Measurements from ENCODE around the gene DGCR2. TPM values are rescaled to one million over a fixed set of nuclear protein-coding genes. Genes with fewer than 3 reads are reported as not detected.

The DGCR2 gene
- total and polyA plus RNA-seq, 4 donors = 19.7 to 43.5 (median 32.2) TPM

GRCh38 chr22:19148417-19149046, 26.3 kb upstream of the DGCR2 start:
- no peaks in the 10 kb centered on the region for H3K4me1 ChIP-seq (ENCODE audit: control insufficient read depth in 1 of 2, insufficient read depth in 2 of 2, low read length in 2 of 2)
- WGBS, 2 donors = 31% methylated on average over 31 to 33 of the region's 33 CpGs
- no peaks in the 10 kb centered on the region for H3K36me3 ChIP-seq (ENCODE audit: control insufficient read depth in 1 of 2, insufficient read depth in 2 of 2, low read length in 1 of 2)
- no peaks in the 10 kb centered on the region for H3K9me3 ChIP-seq (ENCODE audit: control insufficient read depth, low read length)
- H3K27ac ChIP-seq (ENCODE audit: low read depth in 1 of 2, low read length in 2 of 2) = no peak overlapping the region
- ATAC-seq (ENCODE audit: low FRiP score) (no peak), DNase-seq (no peak)
- peak overlapping the region in 1 of 2 donors; percentile 9 for H3K4me3 ChIP-seq (ENCODE audit: low read length in 2 of 2)
- no peaks in the 10 kb centered on the region for H3K27me3 ChIP-seq (ENCODE audit: control insufficient read depth in 1 of 2, insufficient read depth in 2 of 2, low read length in 1 of 2)
- intact Hi-C loops (cut with DNase I) = loop anchor here (5.0 to 10.0 kb wide), 2 partner anchors 286 to 479 kb away; partner anchors contain the start of genes HIRA (in 1 of the 2) and MRPL40 (in 1 of the 2)

GRCh38 chr22:19147195-19147780, 25.1 kb upstream of the DGCR2 start:
- intact Hi-C loops (cut with DNase I) = loop anchor here (5.0 to 10.0 kb wide), 2 partner anchors 288 to 480 kb away; partner anchors contain the start of genes HIRA (in 1 of the 2) and MRPL40 (in 1 of the 2)
- Histone ChIP-seq H3K9me3 (ENCODE audit: control insufficient read depth, low read length) (no peaks in the 10 kb centered on the region), H3K36me3 (ENCODE audit: control insufficient read depth in 1 of 2, insufficient read depth in 2 of 2, low read length in 1 of 2) (no peaks in the 10 kb centered on the region), H3K4me1 (ENCODE audit: control insufficient read depth in 1 of 2, insufficient read depth in 2 of 2, low read length in 2 of 2) (no peaks in the 10 kb centered on the region), H3K27me3 (ENCODE audit: control insufficient read depth in 1 of 2, insufficient read depth in 2 of 2, low read length in 1 of 2) (no peaks in the 10 kb centered on the region), H3K27ac (ENCODE audit: low read depth in 1 of 2, low read length in 2 of 2) (no peak overlapping the region), H3K4me3 (ENCODE audit: low read length in 2 of 2) (no peak overlapping the region)
- DNase-seq = peak in 1 of 2 donors; percentile 41
- ATAC-seq (ENCODE audit: low FRiP score) = no peak
- 35 to 36% methylated on average over 9 of the region's 9 CpGs for WGBS, 2 donors

- H3K36me3 ChIP-seq (ENCODE audit: control insufficient read depth in 1 of 2, insufficient read depth in 2 of 2, low read length in 1 of 2) = peaks cover 0 to 1% of the 10 kb centered on the region in 2 donors
- H3K4me3 ChIP-seq (ENCODE audit: low read length in 2 of 2) = no peak overlapping the region
- H3K27me3 ChIP-seq (ENCODE audit: control insufficient read depth in 1 of 2, insufficient read depth in 2 of 2, low read length in 1 of 2) = no peaks in the 10 kb centered on the region
- no peak overlapping the region for H3K27ac ChIP-seq (ENCODE audit: low read depth in 1 of 2, low read length in 2 of 2)
- DNase-seq = no peak
- no peaks in the 10 kb centered on the region for H3K9me3 ChIP-seq (ENCODE audit: control insufficient read depth, low read length)
- ATAC-seq (ENCODE audit: low FRiP score) = no peak
- no peaks in the 10 kb centered on the region for H3K4me1 ChIP-seq (ENCODE audit: control insufficient read depth in 1 of 2, insufficient read depth in 2 of 2, low read length in 2 of 2)
- 84 to 86% methylated on average over 11 of the region's 11 CpGs for WGBS, 2 donors
- intact Hi-C loops (cut with DNase I) = loop anchor here (5.0 to 10.0 kb wide), 2 partner anchors 288 to 481 kb away; partner anchors contain the start of genes HIRA (in 1 of the 2) and MRPL40 (in 1 of the 2)
Observed at GRCh38 chr22:19146215-19146968, 24.2 kb upstream of the DGCR2 start.

- peak overlapping the region; percentile 44 to 69 for H3K4me3 ChIP-seq (ENCODE audit: low read length in 2 of 2)
- peaks cover 0 to 7% of the 10 kb centered on the region in 2 donors for H3K36me3 ChIP-seq (ENCODE audit: control insufficient read depth in 1 of 2, insufficient read depth in 2 of 2, low read length in 1 of 2)
- 2% methylated on average over 17 of the region's 17 CpGs for WGBS, 2 donors
- DNase-seq (no peak), ATAC-seq (ENCODE audit: low FRiP score) (no peak)
- H3K9me3 ChIP-seq (ENCODE audit: control insufficient read depth, low read length) = no peaks in the 10 kb centered on the region
- H3K27me3 ChIP-seq (ENCODE audit: control insufficient read depth in 1 of 2, insufficient read depth in 2 of 2, low read length in 1 of 2) = no peaks in the 10 kb centered on the region
- intact Hi-C loops (cut with DNase I) = loop anchor here in 1 of 2 donors (2.0 to 10.0 kb wide), 2 partner anchors 35 to 291 kb away; partner anchors contain the start of genes HIRA, MRPL40 and SLC25A1
- no peaks in the 10 kb centered on the region for H3K4me1 ChIP-seq (ENCODE audit: control insufficient read depth in 1 of 2, insufficient read depth in 2 of 2, low read length in 2 of 2)
- peak overlapping the region in 1 of 2 donors; percentile 58 for H3K27ac ChIP-seq (ENCODE audit: low read depth in 1 of 2, low read length in 2 of 2)
Observed at GRCh38 chr22:19143967-19144400, 21.8 kb upstream of the DGCR2 start.

- no peaks in the 10 kb centered on the region for H3K4me1 ChIP-seq (ENCODE audit: control insufficient read depth in 1 of 2, insufficient read depth in 2 of 2, low read length in 2 of 2)
- no peaks in the 10 kb centered on the region for H3K9me3 ChIP-seq (ENCODE audit: control insufficient read depth, low read length)
- no peaks in the 10 kb centered on the region for H3K27me3 ChIP-seq (ENCODE audit: control insufficient read depth in 1 of 2, insufficient read depth in 2 of 2, low read length in 1 of 2)
- no peak overlapping the region for H3K4me3 ChIP-seq (ENCODE audit: low read length in 2 of 2)
- no peak overlapping the region for H3K27ac ChIP-seq (ENCODE audit: low read depth in 1 of 2, low read length in 2 of 2)
- intact Hi-C loops (cut with DNase I) = loop anchor here in 1 of 2 donors (10.0 kb wide), 1 partner anchor 292 kb away; the partner anchor contains the start of genes HIRA and MRPL40
- WGBS, 2 donors = 76 to 78% methylated on average over 5 of the region's 5 CpGs
- ATAC-seq (ENCODE audit: low FRiP score) (no peak), DNase-seq (no peak)
- H3K36me3 ChIP-seq (ENCODE audit: control insufficient read depth in 1 of 2, insufficient read depth in 2 of 2, low read length in 1 of 2) = peaks cover 0 to 7% of the 10 kb centered on the region in 2 donors
Observed at GRCh38 chr22:19143212-19143611, 21.0 kb upstream of the DGCR2 start.

- intact Hi-C loops (cut with DNase I) = loop anchor here in 1 of 2 donors (10.0 kb wide), 1 partner anchor 292 kb away; the partner anchor contains the start of genes HIRA and MRPL40
- Histone ChIP-seq H3K36me3 (ENCODE audit: control insufficient read depth in 1 of 2, insufficient read depth in 2 of 2, low read length in 1 of 2) (peaks cover 0 to 7% of the 10 kb centered on the region in 2 donors), H3K27ac (ENCODE audit: low read depth in 1 of 2, low read length in 2 of 2) (no peak overlapping the region), H3K27me3 (ENCODE audit: control insufficient read depth in 1 of 2, insufficient read depth in 2 of 2, low read length in 1 of 2) (no peaks in the 10 kb centered on the region), H3K4me1 (ENCODE audit: control insufficient read depth in 1 of 2, insufficient read depth in 2 of 2, low read length in 2 of 2) (no peaks in the 10 kb centered on the region), H3K9me3 (ENCODE audit: control insufficient read depth, low read length) (no peaks in the 10 kb centered on the region), H3K4me3 (ENCODE audit: low read length in 2 of 2) (no peak overlapping the region)
- ATAC-seq (ENCODE audit: low FRiP score) (no peak), DNase-seq (no peak)
- 96 to 98% methylated on average over 9 of the region's 9 CpGs for WGBS, 2 donors
Observed at GRCh38 chr22:19142394-19142793, 20.2 kb upstream of the DGCR2 start.

- Histone ChIP-seq H3K27me3 (ENCODE audit: control insufficient read depth in 1 of 2, insufficient read depth in 2 of 2, low read length in 1 of 2) (no peaks in the 10 kb centered on the region), H3K27ac (ENCODE audit: low read depth in 1 of 2, low read length in 2 of 2) (no peak overlapping the region), H3K36me3 (ENCODE audit: control insufficient read depth in 1 of 2, insufficient read depth in 2 of 2, low read length in 1 of 2) (peaks cover 0 to 7% of the 10 kb centered on the region in 2 donors), H3K4me3 (ENCODE audit: low read length in 2 of 2) (no peak overlapping the region), H3K4me1 (ENCODE audit: control insufficient read depth in 1 of 2, insufficient read depth in 2 of 2, low read length in 2 of 2) (no peaks in the 10 kb centered on the region), H3K9me3 (ENCODE audit: control insufficient read depth, low read length) (no peaks in the 10 kb centered on the region)
- intact Hi-C loops (cut with DNase I) = loop anchor here in 1 of 2 donors (10.0 kb wide), 1 partner anchor 295 kb away; the partner anchor contains the start of genes HIRA and MRPL40
- no peak for ATAC-seq (ENCODE audit: low FRiP score)
- 87 to 88% methylated on average over 5 of the region's 5 CpGs for WGBS, 2 donors
- DNase-seq = no peak
Observed at GRCh38 chr22:19139974-19140373, 17.8 kb upstream of the DGCR2 start.

- Histone ChIP-seq H3K9me3 (ENCODE audit: control insufficient read depth, low read length) (no peaks in the 10 kb centered on the region), H3K27ac (ENCODE audit: low read depth in 1 of 2, low read length in 2 of 2) (no peak overlapping the region), H3K36me3 (ENCODE audit: control insufficient read depth in 1 of 2, insufficient read depth in 2 of 2, low read length in 1 of 2) (peaks cover 0 to 7% of the 10 kb centered on the region in 2 donors), H3K4me1 (ENCODE audit: control insufficient read depth in 1 of 2, insufficient read depth in 2 of 2, low read length in 2 of 2) (no peaks in the 10 kb centered on the region), H3K27me3 (ENCODE audit: control insufficient read depth in 1 of 2, insufficient read depth in 2 of 2, low read length in 1 of 2) (no peaks in the 10 kb centered on the region), H3K4me3 (ENCODE audit: low read length in 2 of 2) (no peak overlapping the region)
- ATAC-seq (ENCODE audit: low FRiP score) = no peak
- intact Hi-C loops (cut with DNase I) = no loop called here
- 91 to 93% methylated on average over 9 of the region's 9 CpGs for WGBS, 2 donors
- no peak for DNase-seq
Observed at GRCh38 chr22:19139001-19139356, 16.8 kb upstream of the DGCR2 start.
